ENCODE measurements around the gene ABCF1. TPM values are rescaled to one million over a fixed set of nuclear protein-coding genes. Genes with fewer than 3 reads are reported as not detected.

ABCF1 gene
- total and polyA plus RNA-seq, 2 donors (not counting 1 experiment from before 2014, with no cell fraction given): 35.5 to 49.2 TPM

DNA sequence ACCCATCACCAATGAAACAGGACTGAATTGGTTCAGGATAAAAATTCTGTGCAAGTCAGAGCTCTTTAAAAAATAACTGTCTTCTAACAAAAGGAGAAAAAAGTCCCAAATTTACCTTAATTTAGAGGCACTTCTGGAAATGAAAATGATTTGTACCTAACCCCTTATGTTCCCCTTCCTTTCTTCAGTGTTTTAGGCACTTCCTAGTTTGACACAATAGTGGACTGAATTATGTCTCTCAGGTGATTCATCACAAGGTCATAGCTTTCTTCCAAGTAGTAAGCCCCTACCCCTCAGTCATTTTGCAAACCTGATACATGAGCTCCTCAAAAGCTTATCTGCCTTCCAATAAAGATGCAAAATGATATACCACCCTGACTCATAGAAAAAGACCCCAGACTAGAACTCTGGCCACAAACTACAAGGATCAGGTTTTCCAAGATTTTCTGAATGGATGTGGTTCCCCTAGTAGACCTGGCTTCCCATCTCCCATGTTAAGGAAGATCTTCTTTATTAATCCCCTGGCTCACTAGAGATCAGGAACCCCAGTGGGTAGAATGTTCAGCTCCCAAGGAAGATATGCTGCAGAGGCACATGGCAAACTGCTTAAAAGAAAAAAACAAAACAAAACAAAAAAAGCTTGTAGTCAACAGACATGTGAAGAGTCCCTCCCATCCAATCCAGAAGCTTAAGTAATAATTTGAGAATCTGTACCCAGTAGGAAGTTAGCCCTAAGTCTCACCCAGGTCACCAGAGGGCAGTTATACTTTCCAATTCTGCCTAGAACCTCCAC lies 42.2 kb downstream of the ABCF1 start:
- Histone ChIP-seq H3K4me1 (ENCODE audit: control insufficient read depth, extremely low read depth, insufficient read depth, low read length) (peaks cover 14% of the 10 kb centered on the region), H3K4me3 (replicated peaks in 1 of 4; ENCODE audit: control extremely low read depth in 1 of 4, insufficient read depth in 1 of 4, low read depth in 3 of 4, low read length in 4 of 4) (peak overlapping the region in 2 of 4 experiments; percentile 5 to 98), H3K27me3 (ENCODE audit: control insufficient read depth, insufficient read depth, low read length) (no peaks in the 10 kb centered on the region), H2AFZ (ENCODE audit: low read length) (no peak overlapping the region), H3K79me2 (ENCODE audit: control insufficient read depth, insufficient read depth, low read length) (peaks cover 29% of the 10 kb centered on the region), H3K36me3 (ENCODE audit: control insufficient read depth, insufficient read depth, low read length) (peaks cover 5% of the 10 kb centered on the region), H3K27ac (ENCODE audit: insufficient read depth, low read length) (peak overlapping the region; percentile 11), H3K9me3 (ENCODE audit: control insufficient read depth, insufficient read depth, low read depth, low read length) (no peaks in the 10 kb centered on the region), H3K4me2 (ENCODE audit: extremely low read depth, insufficient read depth, low read length) (peak overlapping the region; percentile 100), H3K9ac (ENCODE audit: insufficient read depth, low read length) (no peak overlapping the region), H4K20me1 (ENCODE audit: control insufficient read depth, extremely low read depth, insufficient read depth, low read length) (no peaks in the 10 kb centered on the region)
- TF ChIP-seq, protein P1, sequence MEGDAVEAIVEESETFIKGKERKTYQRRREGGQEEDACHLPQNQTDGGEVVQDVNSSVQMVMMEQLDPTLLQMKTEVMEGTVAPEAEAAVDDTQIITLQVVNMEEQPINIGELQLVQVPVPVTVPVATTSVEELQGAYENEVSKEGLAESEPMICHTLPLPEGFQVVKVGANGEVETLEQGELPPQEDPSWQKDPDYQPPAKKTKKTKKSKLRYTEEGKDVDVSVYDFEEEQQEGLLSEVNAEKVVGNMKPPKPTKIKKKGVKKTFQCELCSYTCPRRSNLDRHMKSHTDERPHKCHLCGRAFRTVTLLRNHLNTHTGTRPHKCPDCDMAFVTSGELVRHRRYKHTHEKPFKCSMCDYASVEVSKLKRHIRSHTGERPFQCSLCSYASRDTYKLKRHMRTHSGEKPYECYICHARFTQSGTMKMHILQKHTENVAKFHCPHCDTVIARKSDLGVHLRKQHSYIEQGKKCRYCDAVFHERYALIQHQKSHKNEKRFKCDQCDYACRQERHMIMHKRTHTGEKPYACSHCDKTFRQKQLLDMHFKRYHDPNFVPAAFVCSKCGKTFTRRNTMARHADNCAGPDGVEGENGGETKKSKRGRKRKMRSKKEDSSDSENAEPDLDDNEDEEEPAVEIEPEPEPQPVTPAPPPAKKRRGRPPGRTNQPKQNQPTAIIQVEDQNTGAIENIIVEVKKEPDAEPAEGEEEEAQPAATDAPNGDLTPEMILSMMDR (conservative IDR thresholded peaks at IDR 0.05 in 1 of 2, IDR thresholded peaks at IDR 0.05 in 1 of 2; ENCODE audit: low read depth in 1 of 2, low read length in 2 of 2): no peak
- no peak for TF ChIP-seq EZH2 (IDR thresholded peaks at IDR 0.05; ENCODE audit: low read length, missing control alignments)
- DNase-seq (ENCODE audit: low read depth in 2 of 2): peak; percentile 27 to 51

GRCh38 chr6:30614044-30614842 lies 43.0 kb downstream of the ABCF1 start:
- Histone ChIP-seq H3K27ac (ENCODE audit: insufficient read depth, low read length) (peak overlapping the region; percentile 47), H3K9ac (ENCODE audit: insufficient read depth, low read length) (peak overlapping the region; percentile 14), H3K4me2 (ENCODE audit: extremely low read depth, insufficient read depth, low read length) (peak overlapping the region; percentile 100), H3K4me1 (ENCODE audit: control insufficient read depth, extremely low read depth, insufficient read depth, low read length) (peaks cover 16% of the 10 kb centered on the region), H3K79me2 (ENCODE audit: control insufficient read depth, insufficient read depth, low read length) (peaks cover 36% of the 10 kb centered on the region), H3K36me3 (ENCODE audit: control insufficient read depth, insufficient read depth, low read length) (no peaks in the 10 kb centered on the region), H3K9me3 (ENCODE audit: control insufficient read depth, insufficient read depth, low read depth, low read length) (no peaks in the 10 kb centered on the region), H4K20me1 (ENCODE audit: control insufficient read depth, extremely low read depth, insufficient read depth, low read length) (no peaks in the 10 kb centered on the region), H2AFZ (ENCODE audit: low read length) (no peak overlapping the region), H3K27me3 (ENCODE audit: control insufficient read depth, insufficient read depth, low read length) (no peaks in the 10 kb centered on the region), H3K4me3 (replicated peaks in 1 of 4; ENCODE audit: control extremely low read depth in 1 of 4, insufficient read depth in 1 of 4, low read depth in 3 of 4, low read length in 4 of 4) (peak overlapping the region; percentile 41 to 98 (median 86))
- TF ChIP-seq EZH2 (IDR thresholded peaks at IDR 0.05; ENCODE audit: low read length, missing control alignments): no peak
- TF ChIP-seq, protein P1 (conservative IDR thresholded peaks at IDR 0.05 in 1 of 2, IDR thresholded peaks at IDR 0.05 in 1 of 2; ENCODE audit: low read depth in 1 of 2, low read length in 2 of 2): no peak
- no peak for DNase-seq (ENCODE audit: low read depth in 2 of 2)

GRCh38 chr6:30614843-30615218 lies 43.6 kb downstream of the ABCF1 start:
- H3K4me1 ChIP-seq (ENCODE audit: control insufficient read depth, extremely low read depth, insufficient read depth, low read length): peaks cover 16% of the 10 kb centered on the region
- no peaks in the 10 kb centered on the region for H3K27me3 ChIP-seq (ENCODE audit: control insufficient read depth, insufficient read depth, low read length)
- no peaks in the 10 kb centered on the region for H4K20me1 ChIP-seq (ENCODE audit: control insufficient read depth, extremely low read depth, insufficient read depth, low read length)
- peak overlapping the region; percentile 14 for H3K9ac ChIP-seq (ENCODE audit: insufficient read depth, low read length)
- TF ChIP-seq EZH2 (IDR thresholded peaks at IDR 0.05; ENCODE audit: low read length, missing control alignments): no peak
- TF ChIP-seq, protein P1 (conservative IDR thresholded peaks at IDR 0.05 in 1 of 2, IDR thresholded peaks at IDR 0.05 in 1 of 2; ENCODE audit: low read depth in 1 of 2, low read length in 2 of 2): no peak
- no peak overlapping the region for H2AFZ ChIP-seq (ENCODE audit: low read length)
- peak overlapping the region; percentile 100 for H3K4me2 ChIP-seq (ENCODE audit: extremely low read depth, insufficient read depth, low read length)
- H3K36me3 ChIP-seq (ENCODE audit: control insufficient read depth, insufficient read depth, low read length): peaks cover 3% of the 10 kb centered on the region
- H3K27ac ChIP-seq (ENCODE audit: insufficient read depth, low read length): peak overlapping the region; percentile 98
- H3K4me3 ChIP-seq (replicated peaks in 1 of 4; ENCODE audit: control extremely low read depth in 1 of 4, insufficient read depth in 1 of 4, low read depth in 3 of 4, low read length in 4 of 4): peak overlapping the region; percentile 63 to 98 (median 94)
- no peaks in the 10 kb centered on the region for H3K9me3 ChIP-seq (ENCODE audit: control insufficient read depth, insufficient read depth, low read depth, low read length)
- DNase-seq (ENCODE audit: low read depth in 2 of 2): peak; percentile 96 to 99
- H3K79me2 ChIP-seq (ENCODE audit: control insufficient read depth, insufficient read depth, low read length): peaks cover 42% of the 10 kb centered on the region
